ENCODE data around the gene REEP6.
"Not testable (repeated sequence)": the region's sequence is repeated elsewhere in the genome, so short reads cannot be mapped to it uniquely, and the experiment has no call there.

Gene REEP6

DNA sequence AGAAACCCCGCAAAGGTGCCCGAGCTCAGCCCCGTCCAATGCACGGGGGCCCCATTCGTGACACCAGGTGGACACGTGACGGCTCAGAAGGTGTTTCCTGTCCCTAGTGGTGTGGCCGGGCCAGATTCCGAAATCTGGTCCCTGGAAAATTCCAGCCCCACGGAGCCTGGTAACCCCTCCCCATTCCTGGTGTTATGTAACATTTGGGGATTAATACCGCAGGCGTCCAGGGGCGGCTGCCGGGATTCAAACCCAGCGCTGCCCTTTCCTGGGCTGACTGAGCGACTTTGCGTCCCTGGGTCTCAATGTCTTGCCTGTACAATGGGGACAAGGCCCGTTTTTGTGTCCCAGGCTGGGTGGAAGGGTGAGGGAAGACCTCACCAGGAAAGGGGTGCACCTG lies 31.9 kb downstream of the REEP6 start:
- no peak for DNase-seq (ENCODE audit: low read depth in 2 of 2)

DNA sequence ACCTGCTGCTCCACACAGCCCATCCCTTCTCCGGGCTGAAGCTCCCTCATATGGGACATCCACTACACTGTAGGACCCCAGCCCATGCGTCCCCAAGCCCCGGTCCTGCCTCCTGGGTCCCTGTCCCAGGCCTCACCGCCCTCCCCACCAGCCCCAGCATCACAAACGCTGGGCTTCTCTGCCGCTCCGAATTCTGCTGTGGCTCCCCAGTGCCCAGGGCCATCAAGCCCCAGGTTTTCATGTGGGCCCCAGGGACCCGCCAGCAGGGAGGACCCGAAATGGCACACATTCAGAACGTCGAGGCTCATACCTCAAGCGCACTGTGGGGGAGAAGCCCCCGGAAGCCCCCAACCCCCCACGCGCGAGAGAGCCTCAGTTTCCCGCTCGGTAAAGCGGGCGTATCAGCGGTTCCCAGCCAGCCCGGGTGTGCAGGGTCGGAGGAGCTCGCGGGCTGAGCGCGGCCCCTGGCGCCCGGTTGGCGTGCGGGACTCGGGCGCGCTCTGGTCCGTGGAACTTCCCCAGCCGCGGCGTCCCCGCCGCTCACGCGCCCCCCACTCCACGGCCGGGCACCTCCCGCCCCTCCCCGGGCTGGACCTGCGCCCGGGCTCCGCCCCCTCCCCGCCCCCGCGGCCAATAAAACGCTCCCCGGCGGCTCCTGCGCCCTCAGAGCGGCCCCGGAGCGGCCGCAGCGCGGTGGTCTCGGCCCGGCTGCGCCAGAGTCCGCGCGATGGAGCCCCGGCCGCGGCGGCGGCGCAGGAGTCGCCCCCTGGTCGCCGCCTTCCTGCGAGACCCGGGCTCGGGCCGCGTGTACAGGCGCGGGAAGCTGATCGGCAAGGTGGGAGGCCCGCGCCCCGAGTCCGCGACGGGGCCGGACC lies 32.7 kb downstream of the REEP6 start, which contains the start of gene PLK5:
Gene PLK5, plus strand, starts transcription at position 666 of the 875 bp plus-strand sequence. CDS start 2,920 bp downstream, outside the sequence.
- no peak for DNase-seq (ENCODE audit: low read depth in 2 of 2)

DNA sequence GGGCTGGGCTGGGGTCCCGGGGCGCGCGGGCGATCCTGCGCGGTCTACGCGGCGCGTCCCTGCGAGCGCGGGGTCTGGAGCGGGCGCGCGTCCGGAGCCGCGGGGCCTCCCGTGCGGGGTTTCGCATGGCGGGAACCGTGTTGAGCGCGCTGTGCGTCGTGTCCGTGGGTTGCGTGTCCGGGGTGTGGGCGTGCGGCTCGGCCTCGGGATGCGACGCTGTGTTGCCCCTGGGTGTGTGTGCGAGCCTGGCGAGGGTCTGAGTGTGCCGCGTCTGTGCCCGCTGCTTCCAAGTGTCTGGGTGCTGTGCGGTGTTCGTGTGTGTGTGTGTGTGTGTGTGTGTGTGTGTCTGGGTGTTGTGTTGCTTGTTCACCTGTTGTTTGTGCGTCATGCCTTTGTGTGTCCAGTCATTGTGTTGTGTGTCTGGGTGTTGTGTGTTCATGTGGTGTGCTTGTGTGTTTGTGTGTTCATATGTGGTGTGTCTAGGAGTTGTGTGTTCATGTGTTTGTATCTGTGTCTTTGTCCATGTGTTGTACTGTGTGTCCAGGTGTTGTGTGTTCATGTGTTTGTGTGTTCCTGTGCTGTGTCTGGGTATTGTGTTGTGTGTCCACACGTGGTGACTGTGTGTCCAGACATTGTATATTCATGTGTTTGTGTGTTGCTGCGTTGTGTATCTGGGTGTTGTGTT lies 33.4 kb downstream of the REEP6 start:
- no peak for DNase-seq (ENCODE audit: low read depth in 2 of 2)

DNA sequence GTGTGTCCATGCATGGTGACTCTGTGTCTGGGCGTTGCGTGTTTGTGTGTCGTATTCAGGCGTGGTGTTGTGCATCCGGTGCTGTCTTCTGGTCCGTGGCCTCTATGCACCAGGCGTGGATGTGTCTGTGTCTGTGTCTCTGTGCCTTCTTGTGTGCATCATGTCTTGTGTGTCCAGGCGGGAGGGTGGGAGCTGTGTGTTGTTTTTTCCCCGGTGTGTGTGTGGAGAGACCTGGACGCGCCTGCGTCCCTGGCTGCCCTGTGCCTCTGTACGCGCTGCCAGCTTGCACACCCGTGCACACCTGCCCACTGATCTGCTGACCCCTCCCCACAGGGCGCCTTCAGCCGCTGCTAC lies 34.0 kb downstream of the REEP6 start:
- DNase-seq (ENCODE audit: low read depth in 2 of 2), result no peak

DNA sequence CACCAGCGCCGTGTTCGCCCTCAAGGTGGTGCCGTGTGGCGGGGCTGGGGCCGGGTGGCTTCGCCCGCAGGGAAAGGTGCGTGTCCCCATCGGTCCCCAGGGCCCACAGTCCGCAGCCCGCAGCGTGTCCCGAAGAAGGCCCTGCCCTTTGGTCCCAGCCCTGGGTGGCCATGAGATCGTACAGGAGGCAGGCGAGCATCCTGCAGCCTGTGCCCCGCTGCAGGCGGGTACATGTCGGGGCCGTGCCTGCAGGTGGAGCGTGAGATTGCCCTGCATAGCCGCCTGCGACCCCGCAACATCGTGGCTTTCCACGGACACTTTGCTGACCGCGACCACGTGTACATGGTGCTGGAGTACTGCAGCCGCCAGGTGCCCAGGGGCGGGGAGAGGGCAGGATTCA lies 34.4 kb downstream of the REEP6 start:
- DNase-seq (ENCODE audit: low read depth in 2 of 2), result no peak

DNA sequence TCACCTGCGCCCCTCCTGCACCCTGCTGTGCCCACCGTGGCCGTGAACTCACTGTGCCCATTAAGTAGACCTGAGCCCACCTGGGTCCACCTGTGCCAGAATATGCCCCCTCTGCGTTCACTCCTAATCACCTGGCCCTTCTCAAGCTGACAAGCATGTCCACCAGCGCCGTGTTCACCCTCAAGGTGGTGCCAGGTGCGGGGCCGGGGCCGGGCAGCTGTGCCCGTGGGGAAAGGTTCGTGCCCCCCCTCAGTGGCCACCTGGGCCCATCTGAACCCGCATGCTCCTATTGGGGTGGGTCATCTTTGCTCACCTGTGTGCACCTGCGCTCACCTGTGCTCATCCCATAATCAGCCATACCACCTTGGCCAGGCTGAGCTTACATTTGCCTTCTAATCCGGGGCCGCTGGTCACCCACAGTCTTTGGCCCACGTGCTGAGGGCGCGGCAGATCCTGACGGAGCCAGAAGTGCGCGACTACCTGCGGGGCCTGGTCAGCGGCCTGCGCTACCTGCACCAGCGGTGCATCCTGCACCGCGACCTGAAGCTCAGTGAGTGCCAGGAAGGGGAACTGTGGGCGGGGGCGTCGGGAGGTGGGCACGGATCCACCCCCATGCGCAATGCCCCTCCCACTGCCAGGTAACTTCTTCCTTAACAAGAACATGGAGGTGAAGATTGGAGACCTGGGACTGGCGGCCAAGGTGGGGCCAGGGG lies 35.2 kb downstream of the REEP6 start:
- DNase-seq (ENCODE audit: low read depth in 2 of 2), result no peak

DNA sequence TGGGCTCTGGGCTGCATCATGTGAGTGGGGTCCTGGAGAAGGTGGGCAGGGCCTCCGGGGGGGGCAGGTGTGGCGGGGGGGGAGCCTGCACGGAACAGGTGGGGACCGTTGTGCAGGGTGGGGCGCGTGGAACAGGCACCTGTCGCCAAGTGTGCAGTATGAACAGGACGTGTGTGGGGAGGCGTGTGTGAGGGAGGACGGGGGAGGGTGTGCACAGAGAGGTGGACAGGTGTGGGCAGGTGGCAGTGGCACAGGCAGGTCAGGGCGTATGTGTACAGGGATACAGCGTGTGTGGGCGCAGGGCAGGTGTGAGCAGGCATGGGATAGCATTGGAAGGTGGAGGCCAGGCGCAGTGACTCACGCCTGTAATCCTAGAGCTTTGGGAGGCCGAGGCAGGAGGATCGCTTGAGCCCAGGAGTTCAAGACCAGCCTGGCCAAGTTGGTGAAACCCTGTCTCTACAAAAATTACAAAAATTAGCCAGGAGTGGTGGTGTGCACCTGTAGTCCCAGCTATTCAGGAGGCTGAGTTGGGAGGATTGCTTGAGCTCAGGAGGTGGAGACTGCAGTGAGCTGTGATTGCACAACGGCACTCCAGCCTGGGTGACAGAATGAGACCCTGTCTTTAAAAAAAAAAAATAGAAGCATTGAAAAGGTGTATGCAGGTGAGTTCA lies 36.1 kb downstream of the REEP6 start:
- DNase-seq (ENCODE audit: low read depth in 2 of 2), result no peak

DNA sequence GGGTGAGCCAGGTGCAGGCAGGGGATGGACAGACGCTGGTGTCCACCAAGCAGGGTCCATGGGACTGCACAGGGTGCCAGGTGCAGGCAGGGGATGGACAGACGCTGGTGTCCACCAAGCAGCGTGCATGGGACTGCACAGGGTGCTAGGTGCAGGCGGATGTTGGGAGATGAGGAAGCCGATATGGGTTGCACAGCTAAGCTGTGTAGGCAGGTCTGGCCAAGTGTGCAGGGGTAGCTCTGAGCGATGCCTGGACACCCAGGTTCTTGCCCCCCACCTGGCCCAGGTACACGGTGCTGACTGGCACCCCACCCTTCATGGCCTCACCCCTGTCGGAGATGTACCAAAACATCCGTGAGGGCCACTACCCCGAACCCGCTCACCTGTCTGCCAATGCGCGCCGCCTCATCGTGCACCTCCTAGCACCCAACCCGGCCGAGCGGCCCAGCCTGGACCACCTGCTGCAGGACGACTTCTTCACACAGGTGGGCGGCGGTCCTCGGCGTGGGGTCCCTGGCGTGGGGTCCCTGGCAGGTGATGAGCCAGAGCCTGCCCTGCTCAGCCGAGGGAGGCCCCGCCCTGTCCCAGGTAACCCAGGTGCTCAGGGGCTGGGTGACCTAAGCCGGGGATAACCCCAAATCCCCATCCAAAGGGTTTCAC lies 36.8 kb downstream of the REEP6 start:
- no peak for DNase-seq (ENCODE audit: low read depth in 2 of 2)

DNA sequence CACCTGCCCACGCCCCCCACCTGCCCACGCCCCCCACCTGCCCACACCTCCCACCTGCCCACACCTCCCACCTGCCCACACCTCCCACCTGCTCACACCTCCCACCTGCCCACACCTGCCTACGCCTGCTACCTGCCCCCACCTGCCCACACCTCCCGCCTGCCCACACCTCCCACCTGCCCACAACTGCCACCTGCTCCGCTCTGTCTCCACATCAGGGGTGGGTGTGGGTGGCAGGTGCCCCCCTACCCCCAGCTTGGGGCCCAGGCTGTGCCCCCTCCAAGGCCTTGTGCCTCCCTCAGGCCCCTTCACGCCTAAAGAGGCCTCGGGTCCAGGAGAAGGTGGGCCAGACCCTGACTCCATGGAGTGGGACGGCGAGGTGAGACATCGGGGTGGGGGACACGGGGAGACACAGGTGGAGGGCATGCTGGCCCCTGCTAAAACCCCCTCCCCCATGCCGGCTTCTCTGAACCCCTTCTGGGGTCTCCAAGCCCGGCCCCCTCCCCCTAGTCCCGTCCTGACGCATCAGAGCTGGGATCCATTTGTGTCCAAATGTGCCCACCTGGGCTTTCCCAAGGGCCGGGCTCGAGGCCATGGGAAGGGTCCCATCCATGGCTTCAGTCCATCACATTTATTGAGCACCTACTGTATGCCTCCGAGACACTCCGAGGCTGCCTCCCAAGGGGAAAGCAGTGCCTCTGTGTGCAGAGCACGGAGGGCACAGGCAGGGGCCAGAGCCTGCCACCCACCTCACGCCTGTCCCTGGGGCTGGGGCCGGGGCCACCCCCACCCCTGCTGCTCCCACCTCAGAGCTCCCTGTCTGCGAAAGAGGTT lies 37.8 kb downstream of the REEP6 start:
- DNase-seq (ENCODE audit: low read depth in 2 of 2), result no peak

DNA sequence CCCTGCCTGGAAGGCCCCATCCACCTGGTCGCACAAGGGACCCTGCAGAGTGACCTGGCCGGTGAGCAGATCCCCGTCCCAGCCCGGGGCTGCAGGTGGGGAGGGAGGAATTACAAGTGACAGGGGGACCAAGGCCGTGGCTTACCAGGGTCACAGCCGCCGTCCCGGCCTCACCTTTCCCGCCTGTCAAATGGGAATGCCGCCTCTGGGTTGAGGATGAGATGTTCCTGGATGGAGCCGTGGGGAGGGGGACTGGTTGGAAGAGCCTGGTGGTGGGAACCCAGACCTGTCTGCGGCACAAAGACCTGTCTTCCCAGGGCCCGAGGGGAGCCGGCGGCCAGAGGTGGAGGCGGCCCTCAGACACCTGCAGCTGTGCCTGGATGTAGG lies 38.4 kb downstream of the REEP6 start:
- no peak for DNase-seq (ENCODE audit: low read depth in 2 of 2)

DNA sequence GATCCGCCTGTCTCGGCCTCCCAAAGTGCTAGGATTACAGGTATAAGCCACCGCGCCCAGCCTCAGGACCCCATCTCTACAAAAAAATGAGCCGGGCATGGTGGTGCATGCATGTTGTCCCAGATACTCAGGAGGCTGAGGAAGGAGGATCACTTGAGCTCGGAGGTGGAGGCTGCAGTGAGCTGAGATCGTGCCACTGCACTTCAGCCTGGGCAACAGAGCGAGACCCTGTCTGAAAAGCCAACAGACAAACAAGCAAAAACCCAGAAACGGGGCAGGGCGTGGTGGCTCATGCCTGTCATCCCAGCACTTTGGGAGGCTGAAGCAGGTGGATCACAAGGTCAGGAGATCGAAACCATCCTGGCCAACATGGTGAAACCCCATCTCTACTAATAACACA lies 39.9 kb downstream of the REEP6 start:
- not testable (repeated sequence) for DNase-seq (ENCODE audit: low read depth in 2 of 2)

DNA sequence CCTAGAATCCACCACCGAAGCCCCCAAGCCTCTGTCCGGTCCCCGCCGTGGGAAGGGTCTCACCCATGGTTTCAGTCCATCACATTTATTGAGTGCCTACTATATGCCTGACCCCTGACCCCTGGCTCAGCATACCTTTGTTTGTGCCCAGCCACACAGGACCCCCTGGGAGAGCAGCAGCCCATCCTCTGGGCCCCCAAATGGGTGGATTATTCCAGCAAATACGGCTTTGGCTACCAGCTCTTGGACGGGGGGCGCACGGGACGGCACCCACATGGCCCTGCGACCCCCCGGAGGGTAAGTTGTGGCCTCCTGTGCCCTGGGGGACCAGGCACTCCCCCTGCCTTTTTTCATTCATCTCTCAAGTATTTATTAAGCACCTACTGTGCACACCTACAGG lies 40.6 kb downstream of the REEP6 start:
- no peak for DNase-seq (ENCODE audit: low read depth in 2 of 2)

DNA sequence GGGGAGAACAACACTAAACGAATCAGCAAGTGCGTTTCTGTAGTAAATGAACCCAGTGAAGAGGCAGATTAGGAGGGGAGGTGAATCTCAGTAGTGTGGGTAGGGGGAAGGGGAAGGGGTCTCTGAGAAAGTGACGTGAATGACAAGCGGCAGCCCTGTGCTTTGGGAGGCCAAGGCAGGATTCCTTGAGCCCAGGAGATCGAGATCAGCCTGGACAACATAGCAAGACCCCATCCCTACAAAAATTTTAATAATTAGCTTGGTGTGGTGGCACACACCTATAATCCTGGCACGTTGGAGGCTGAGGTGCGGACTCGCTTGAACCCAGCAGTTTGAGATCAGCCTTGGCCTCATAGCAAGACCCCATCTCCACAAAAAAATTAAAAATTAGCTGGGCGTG lies 41.0 kb downstream of the REEP6 start:
- DNase-seq (ENCODE audit: low read depth in 2 of 2), result no peak

DNA sequence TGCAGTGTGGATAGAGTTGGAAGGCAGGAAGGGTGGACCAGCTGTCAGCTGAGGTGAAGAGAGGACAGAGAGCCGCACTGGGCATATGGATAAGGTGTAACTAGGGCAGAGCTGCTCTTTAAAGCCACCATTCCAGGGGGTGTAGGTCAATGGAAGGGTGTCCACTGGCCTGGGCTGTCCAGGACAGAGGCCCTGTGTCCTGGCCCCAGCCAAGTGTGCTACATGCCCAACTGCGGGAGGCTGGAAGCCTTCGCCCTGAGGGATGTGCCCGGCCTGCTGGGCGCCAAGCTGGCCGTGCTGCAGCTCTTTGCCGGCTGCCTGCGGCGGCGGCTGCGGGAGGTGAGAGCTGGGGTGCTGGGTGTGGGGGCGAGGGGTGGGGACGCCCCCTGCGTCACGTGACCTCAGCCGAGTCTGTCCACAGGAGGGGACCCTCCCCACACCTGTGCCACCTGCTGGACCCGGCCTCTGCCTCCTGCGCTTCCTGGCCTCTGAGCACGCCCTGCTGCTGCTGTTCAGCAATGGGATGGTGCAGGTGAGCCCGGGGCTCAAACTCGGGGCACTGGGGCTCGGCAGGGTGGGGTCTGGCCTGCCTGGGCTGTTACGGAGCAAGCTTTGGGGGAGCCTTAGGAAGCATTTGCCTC lies 42.6 kb downstream of the REEP6 start:
- no peak for DNase-seq (ENCODE audit: low read depth in 2 of 2)

DNA sequence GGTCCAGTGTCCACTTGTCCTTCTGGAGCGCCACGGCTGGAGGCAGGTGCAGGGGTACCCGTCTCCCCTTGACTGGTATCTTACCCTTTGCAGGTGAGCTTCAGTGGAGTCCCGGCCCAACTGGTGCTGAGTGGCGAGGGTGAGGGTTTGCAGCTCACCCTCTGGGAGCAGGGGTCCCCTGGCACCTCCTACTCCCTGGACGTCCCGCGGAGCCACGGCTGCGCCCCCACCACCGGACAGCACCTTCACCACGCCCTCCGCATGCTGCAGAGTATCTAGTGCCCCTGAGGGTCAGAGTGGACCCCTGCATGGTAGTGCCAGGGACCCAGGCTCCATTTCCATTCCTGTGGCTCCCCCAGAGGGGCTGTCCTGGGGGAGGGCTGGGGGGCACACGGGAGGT lies 44.0 kb downstream of the REEP6 start:
- no peak for DNase-seq (ENCODE audit: low read depth in 2 of 2)

DNA sequence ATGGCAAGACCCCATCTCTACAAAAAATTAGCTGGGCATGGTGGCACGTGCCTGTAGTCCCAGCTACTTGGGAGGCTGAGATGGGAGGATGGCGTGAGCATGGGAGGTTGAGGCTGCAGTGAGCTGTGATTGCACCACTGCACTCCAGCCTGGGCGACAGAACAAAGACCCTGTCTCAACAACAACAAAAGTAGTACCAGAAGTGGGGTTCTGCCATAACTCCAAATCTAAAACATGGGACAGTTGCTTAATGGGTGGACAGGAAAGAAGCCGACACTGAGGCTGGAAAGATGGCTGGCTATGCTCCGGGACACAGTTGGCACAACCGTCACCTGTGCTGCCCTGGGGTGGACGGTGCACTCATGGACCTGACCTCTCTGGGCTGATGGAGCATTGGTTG lies 44.7 kb downstream of the REEP6 start:
- DNase-seq (ENCODE audit: low read depth in 2 of 2), result not testable (repeated sequence)

DNA sequence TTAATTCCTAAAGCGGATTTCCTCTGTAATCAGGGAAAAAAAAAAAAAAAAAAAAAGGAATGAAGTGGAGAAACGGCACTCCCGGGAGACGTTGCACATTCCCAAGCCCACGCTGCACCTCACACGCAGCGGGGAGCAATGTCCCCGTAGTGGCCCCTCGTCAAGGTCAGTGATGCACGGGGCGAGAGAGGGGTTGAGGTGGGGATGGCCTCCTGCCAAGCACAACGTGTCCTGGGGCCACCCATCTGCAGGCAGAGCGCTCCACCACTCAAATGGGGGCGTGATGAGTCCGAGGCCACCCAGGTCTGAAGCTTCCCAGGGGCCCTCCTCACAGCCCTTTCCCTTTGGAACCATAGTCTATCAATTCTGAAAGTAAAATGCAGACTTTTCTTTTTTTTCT lies 48.0 kb downstream of the REEP6 start:
- DNase-seq (ENCODE audit: low read depth in 2 of 2), result no peak

DNA sequence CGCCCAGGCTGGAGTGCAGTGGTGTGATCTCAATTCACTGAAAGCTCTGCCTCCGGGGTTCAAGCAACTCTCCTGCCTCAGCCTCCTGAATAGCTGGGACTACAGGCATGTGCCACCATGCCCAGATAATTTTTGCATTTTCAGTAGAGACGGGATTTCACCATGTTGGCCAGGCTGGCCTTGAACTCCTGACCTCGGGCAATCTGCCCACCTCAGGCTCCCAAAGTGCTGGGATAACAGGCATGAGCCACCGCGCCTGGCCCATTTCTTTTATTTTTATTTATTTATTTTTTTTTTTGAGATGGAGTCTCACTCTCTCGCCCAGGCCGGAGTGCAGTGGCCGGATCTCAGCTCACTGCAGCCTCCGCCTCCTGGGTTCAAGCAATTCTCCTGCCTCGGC lies 48.8 kb downstream of the REEP6 start:
- DNase-seq (ENCODE audit: low read depth in 2 of 2), result not testable (repeated sequence)

DNA sequence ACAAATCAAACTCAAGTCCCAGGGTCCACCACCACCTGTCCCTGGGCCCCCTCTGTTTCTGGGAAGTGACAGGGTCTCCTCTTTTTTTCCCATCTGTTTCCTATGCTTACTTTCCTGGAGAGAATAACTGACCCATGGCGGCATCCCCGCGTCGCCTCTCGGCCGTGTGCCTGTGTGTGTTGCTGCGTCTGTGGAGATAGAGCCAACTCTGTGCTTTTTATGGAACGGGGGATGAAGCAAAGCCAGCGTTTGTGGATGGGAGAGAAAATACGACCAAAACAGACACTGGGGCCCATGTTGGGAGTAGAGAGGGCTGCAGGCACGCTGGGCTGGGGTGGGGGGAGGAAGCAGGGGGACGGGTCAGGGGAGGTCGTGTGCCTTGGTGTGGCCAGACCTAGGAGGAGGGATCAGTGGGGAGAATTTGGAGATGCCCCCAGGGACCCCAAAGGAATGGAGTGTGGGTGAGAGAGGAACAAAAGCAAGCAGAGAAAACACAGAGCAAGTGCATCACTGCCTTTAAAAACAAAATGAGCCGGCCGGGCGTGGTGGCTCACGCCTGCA lies 49.5 kb downstream of the REEP6 start:
- no peak for DNase-seq (ENCODE audit: low read depth in 2 of 2)

Data from stimulated activated CD8-positive, alpha-beta memory T cell treated with anti-CD3 and anti-CD28 coated beads, Interleukin-7, amount 100 ng/mL, for 1 hour (primary cell).